GM18873 (cell line): Measurements from ENCODE around the gene WDR19.
"Not testable (repeated sequence)": the region's sequence is repeated elsewhere in the genome, so short reads cannot be mapped to it uniquely, and the experiment has no call there.

ENCODE experiments used
- ATAC-seq: cut with Tn5 transposase; IDR thresholded peaks from one replicate; pipeline ENCODE4 v1.9.1; 2021; ENCODE audit warnings: mild to moderate bottlenecking, moderate library complexity, moderate number of reproducible peaks; ENCODE audit not compliant: unreplicated experiment, low FRiP score

WDR19 gene

DNA sequence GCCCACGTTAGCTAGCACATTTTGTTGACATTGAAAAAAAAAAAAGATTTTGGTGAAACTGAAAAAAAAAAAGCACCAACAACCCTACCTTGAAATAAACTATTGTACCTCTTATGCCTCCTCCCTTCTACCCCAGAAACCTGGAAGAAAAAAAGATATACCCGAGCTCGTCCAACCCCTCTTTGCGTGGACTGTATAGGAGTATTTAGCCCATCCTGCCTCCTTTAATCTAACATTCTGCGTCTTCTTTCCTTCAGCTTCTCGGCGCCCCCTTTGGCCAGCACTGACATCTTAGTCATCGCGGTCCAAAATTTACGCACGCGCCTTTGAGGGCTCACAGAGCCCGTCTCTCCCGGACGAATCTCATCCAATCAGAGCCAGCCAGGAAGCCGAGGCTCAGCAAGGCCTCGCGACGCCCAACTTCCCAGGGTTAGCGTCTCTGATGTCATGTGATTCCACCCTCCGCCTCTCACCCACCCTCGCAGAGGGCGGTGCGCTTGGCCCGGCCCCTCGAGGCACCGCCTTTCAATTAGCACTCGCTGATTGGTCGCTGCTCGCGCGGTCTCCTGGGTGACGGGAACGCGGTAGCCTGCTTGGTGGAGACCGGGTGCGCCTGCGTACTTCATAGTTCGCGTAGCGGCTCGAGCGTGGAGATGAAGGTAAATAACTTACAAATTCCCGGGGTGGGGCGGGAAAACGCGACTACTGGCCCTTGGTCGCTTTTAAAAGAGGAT is at the start of gene WDR19:
WDR19 (plus strand) TSS at position 625 of the 734 bp plus-strand sequence; CDS start at position 654, 29 bp downstream.
- ATAC-seq = peak; percentile 98

DNA sequence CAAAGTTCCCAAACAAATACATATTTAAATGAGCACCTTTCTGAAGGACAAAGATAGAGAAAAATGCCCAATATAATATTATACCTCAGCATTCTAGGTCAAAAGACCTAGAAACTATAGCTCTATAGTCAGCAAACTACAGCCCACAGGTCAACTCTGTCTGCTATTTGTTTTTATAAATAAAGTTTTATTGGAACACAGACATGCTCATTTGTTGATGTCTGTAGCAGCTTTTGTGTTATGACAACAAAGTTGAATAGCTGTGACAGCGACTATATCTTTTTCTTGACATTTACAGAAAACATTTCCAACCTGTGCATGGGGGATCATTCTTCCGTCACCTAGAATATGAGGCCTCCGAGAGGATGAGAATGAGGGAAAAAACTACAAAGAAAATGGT is 48.7 kb upstream of the WDR19 start:
- ATAC-seq = no peak

DNA sequence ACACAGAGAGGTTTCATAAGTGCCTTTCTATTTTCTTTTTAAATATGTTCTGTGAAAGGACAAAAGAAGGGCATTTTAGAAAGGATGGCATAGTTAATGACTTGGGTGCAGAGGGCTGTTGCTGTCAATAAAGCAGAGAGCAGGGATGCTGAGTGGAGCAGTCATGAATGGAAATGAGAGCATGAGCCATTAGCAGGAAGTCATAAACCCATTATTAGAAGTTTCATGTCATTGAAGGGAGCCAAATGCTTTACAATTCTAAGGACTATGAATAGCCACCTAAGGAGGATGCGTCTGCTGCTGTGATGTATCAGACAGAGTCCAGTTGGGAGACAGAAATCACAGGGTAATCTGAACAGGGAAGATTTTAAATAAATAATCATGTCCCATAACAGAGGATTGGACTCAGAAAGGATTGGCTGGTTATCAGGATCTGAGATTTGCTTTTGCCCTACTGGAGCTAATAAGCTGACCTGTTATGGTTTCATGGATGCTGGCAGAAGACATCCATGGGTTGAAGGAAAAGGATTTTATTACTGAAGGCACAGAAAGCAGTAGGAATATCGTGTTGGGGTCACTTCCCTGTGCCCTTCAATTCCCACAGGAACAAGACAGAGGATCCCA is 47.5 kb upstream of the WDR19 start:
- no peak for ATAC-seq

GRCh38 chr4:39138227-39138626 is 44.1 kb upstream of the WDR19 start:
- ATAC-seq = not testable (repeated sequence)

GRCh38 chr4:39146211-39146610 is 36.1 kb upstream of the WDR19 start:
- ATAC-seq = no peak

DNA sequence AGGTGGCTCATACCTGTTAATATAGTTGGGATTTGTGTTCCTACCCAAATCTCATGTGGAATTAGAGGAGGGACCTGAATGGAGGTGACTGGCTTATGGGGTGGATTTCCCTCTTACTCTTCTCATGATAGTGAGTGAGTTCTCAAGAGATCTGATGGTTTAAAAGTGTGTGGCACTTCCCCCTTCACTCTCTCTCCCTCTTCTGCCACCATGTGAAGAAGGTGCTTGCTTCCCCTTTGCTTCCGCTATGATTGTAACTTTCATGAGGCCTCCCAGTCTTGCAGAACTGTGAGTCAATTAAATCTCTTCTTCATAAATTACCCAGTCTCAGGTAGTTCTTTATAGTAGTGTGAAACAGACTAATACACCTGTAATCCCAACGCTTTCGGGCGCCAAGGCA is 28.3 kb upstream of the WDR19 start:
- no peak for ATAC-seq

DNA sequence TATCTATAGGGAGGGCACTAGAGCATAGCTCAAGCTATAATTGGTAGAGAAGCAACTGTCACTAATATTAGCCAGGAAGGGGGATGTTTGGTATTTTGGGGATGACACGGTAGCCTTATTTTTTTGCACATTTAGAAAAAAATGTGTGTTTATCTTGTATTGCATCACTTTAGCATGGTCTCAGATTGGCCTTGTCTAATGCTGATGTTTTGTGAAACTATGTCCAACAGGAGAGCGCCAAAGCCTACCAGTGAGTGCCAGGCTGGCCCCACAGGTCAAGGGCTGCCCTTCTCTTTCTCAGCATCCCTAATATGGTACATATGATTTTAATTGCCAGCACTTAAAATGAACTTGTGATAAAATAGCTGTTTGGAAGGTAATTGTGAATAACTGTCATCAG is 24.8 kb upstream of the WDR19 start:
- no peak for ATAC-seq

DNA sequence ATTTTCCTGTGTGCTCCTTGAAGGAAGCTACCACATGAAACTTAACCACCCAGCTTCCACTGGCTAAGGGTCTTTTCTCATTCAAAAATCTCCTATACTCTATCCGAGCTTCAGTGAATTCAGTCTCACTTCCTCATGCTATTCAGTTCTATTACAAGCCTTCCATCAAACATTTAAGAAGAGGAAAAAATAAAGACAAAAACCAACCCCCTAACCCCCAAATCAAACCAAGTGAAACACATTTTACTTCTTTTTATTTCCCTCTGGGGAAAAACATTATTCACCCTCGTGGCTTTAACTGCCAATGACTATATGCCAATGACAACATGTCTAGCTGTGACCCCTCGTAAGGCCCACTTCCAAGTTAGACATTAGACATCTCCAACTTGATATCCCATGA is 16.2 kb upstream of the WDR19 start:
- ATAC-seq = no peak

DNA sequence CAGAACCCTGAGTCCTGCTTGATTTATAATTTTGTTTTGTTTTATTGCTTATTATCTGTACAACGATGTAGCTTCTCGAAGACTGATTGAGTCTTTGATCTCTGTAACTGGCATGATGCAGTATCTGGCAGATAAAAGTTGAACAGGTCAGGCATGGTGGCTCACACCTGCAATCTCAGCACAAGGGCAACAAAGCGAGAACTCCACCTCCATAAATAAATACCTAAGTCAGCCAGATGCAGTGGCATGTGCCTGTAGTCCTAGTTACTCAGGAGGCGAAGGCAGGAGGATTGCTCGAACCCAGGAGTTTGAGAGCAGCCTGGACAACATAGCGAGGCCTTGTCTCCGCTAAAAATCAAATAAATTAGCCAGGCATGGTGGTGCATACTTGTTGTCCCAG is 15.7 kb upstream of the WDR19 start:
- ATAC-seq = no peak

DNA sequence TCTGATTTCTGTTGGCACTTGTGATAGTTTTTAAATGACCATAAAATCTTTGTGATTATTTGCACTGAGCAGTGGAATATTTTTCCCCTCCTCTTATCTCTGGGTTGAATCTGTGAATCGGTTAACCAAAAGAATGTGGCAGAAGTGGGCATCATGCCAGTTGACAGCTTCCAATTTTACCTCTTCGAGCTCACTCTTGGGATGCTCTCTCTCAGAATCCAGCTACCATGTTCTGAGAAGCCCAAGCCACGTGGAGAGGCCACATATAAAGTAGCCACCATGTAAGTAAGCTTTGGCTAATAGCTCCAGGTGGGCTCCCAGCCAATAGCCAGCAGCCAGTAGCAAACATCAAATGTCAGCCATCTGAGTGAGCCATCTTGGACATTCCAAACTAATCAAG is 12.9 kb upstream of the WDR19 start:
- ATAC-seq = no peak

- no peak for ATAC-seq
These were observed 12.0 kb upstream of the WDR19 start for GRCh38 chr4:39170301-39170700.

GRCh38 chr4:39178706-39179105 is 3.6 kb upstream of the WDR19 start:
- no peak for ATAC-seq

- ATAC-seq = no peak
These were observed 2.6 kb upstream of the WDR19 start for GRCh38 chr4:39179681-39180080.

- ATAC-seq = not testable (repeated sequence)
These were observed 1.7 kb upstream of the WDR19 start for GRCh38 chr4:39180629-39181028.

DNA sequence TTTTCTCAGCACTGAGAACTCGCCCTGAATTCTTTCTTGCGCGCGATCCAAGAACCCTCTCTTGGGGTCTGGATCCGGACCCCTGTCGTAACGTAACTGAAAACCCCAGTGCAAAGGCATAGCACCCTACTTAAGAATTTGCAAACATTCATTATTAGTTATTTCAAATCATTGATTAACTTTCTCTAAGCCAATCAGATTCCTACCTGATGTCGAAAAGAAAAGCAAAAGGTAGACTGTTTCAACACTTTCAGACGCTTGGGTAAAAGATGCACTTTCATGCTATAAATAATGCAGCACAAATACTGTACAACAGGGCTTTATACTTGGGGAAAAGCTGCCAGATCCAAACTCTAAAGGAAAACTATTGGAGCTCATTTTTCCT is 817 bp upstream of the WDR19 start:
- no peak for ATAC-seq

DNA sequence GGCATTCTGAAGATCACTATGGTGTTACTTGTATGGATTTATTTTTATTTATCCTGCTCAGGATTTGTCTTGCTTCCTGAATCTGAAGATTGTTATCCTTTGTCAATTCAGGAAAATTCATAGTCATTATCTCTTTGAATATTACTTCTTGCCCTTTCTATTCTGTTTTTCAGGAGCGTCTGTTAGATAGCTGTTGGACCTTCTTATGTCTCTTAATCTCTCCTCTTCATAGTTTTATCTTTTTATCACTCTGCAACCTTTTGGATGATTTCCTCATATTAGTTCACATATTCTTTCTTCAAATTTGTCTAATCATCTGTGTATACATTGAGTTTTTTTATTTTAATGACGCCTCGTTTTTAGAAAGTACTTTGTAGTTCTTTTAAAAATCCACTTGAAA is 19.6 kb downstream of the WDR19 start:
- no peak for ATAC-seq

- no peak for ATAC-seq
These were observed 22.2 kb downstream of the WDR19 start for GRCh38 chr4:39204543-39204942.

DNA sequence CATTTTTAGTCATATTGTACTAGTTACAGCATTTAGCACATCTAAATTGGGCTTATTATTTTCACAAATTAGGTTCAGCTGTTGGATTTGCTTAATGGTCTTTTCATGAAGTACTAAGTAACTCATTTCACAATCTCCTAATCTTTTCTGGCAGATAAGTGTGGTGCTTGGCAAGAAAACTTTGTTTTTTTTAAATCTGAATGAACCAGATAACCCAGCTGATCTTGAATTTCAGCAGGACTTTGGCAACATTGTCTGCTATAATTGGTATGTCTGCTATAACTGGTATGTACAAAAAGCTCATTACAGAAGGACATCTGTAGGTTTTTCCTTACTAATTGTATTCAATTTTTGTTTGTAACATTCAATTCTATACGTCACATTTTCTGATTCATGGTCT is 22.7 kb downstream of the WDR19 start:
- ATAC-seq = no peak

DNA sequence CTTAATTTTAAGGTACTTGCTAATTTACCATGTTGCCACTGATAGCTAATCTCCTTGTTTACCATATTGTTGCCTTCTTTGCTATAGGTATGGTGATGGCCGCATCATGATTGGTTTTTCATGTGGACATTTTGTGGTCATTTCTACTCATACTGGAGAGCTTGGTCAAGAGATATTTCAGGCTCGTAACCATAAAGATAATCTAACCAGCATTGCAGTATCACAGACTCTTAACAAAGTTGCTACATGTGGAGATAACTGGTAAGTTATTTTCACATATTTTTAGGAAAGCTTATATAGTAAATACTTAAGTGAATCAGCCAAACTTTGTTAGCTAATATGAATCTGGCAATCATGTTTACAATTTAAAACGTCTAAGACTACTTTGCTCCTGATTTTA is 23.1 kb downstream of the WDR19 start:
- no peak for ATAC-seq

DNA sequence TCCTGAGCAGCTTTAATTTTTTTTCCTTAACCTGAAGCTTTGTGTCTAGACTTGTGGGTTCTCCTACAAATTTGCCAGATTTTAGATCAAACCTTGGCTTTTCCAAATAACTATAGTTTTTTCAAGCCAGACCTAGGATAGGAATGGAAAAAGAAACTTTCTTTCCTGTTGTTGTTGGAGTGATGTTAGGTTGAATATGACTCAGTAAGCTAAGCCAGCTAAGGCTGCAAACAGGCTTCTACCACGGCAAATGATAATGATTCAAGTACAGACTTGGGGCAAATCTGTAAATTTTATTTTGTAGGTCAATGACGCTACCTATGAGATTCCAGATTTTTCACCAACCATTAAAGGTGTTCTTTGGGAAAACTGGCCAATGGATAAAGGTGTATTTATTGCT is 45.6 kb downstream of the WDR19 start:
- ATAC-seq = no peak

DNA sequence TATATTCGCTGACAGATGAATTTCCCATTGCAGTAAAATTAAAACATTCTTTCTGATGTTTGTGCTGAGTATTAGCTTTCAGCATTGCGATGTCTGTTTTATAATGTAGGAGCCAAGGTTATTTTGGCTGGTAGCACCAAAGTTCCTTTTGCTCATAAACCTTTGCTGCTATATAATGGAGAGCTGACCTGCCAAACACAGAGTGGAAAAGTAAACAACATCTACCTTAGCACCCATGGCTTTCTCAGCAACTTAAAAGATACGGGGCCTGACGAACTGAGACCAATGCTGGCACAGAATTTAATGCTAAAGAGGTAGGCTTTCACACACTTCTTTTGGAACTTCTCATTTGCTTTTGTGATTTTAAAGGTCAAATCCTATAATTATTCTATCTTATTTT is 46.0 kb downstream of the WDR19 start:
- ATAC-seq = no peak

DNA sequence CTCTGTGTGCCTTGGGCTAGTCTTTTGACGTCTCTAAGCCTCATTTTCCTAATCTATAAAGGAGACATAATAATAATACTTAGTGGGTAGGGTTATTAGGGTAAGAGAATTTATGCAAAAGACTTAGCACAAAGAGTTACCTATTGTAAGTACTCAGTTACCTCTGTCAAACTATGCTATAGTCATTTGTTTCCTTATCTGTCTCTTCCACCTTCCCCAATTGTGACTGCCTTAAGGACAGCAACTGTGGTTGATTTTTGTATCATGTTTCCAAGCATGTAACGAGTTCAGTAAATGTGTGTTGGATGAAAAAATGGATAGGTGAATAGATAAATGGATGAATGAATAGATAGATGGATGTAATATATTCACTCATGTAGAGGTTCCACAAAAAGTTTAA is 48.1 kb downstream of the WDR19 start:
- no peak for ATAC-seq
